Prostate gland (tissue), 2 donors: ENCODE measurements around the gene DPP9.

Experiments
- CTCF ChIP-seq, 4 experiments: fragments of 200-600 bp in 2 of 4; fragments of 450-650 bp in 2 of 4; sonication (generic) in 2 of 4; IDR thresholded peaks; 1 replicate in 3 of 4; 2 replicates in 1 of 4; pipeline ENCODE4 v1.5.1; 2016 to 2019; ENCODE audit warnings: antibody characterized with exemption in 4 of 4, mild to moderate bottlenecking in 2 of 4, moderate library complexity in 2 of 4
- POLR2A ChIP-seq: fragments of 450-650 bp; IDR thresholded peaks from one replicate; pipeline ENCODE4 v1.6.1; 2016; ENCODE audit warnings: antibody characterized with exemption, mild to moderate bottlenecking
- POLR2AphosphoS5 ChIP-seq: sonication (generic); formaldehyde crosslinking; IDR thresholded peaks from one replicate; pipeline ENCODE4 v1.6.1; 2017; ENCODE audit warnings: antibody characterized with exemption

GRCh38 chr19:4738734-4739133 lies 15.1 kb upstream of the DPP9 start:
- TF ChIP-seq CTCF (IDR thresholded peaks at IDR 0.05) = no peak
- no peak for TF ChIP-seq POLR2AphosphoS5
- TF ChIP-seq POLR2A = no peak
